Esophagus (tissue), 2 donors: ENCODE measurements around the gene ANKRD7. TPM values are rescaled to one million over a fixed set of nuclear protein-coding genes. Genes with fewer than 3 reads are reported as not detected.

Experiments
- H3K27ac ChIP-seq, 2 donors: one replicate each; pipeline ENCODE4 v1.5.1; 2013; ENCODE audit warnings: low read depth in 2 of 2, mild to moderate bottlenecking in 2 of 2, inconsistent platforms in 1 of 2, low read length in 1 of 2, moderate library complexity in 1 of 2
- H3K27me3 ChIP-seq, 2 donors: one replicate each; pipeline ENCODE4 v1.6.1; 2013; ENCODE audit warnings: low read length in 2 of 2, control low read depth in 1 of 2, mild to moderate bottlenecking in 1 of 2; ENCODE audit not compliant: insufficient read depth in 2 of 2, control insufficient read depth in 1 of 2
- H3K36me3 ChIP-seq, 2 donors: one replicate each; pipeline ENCODE4 v1.6.1; 2013; ENCODE audit warnings: low read length in 1 of 2; ENCODE audit not compliant: control insufficient read depth in 2 of 2, insufficient read depth in 2 of 2
- H3K4me1 ChIP-seq, 2 donors: one replicate each; pipeline ENCODE4 v1.6.1; 2013; ENCODE audit warnings: low read length in 1 of 2; ENCODE audit not compliant: control insufficient read depth in 2 of 2, insufficient read depth in 2 of 2
- H3K4me3 ChIP-seq, 2 donors: one replicate each; pipeline ENCODE4 v1.5.1; 2013; ENCODE audit warnings: low read length in 2 of 2, mild to moderate bottlenecking in 2 of 2, low read depth in 1 of 2, moderate library complexity in 1 of 2
- H3K9me3 ChIP-seq, 2 donors: one replicate each; pipeline ENCODE4 v1.6.1; 2013; ENCODE audit warnings: mild to moderate bottlenecking in 2 of 2, low read depth in 1 of 2, low read length in 1 of 2, moderate library complexity in 1 of 2; ENCODE audit not compliant: control insufficient read depth in 2 of 2, insufficient read depth in 1 of 2
- WGBS, 2 donors: extraction: QIAGEN DNeasy Blood & Tissue Kit; methylation state at CpG; one replicate each; pipeline ENCODE4 v1.1.7; 2013; 5-methylcytosine and 5-hydroxymethylcytosine counted together
- polyA plus RNA-seq, 2 donors: library from polyadenylated mRNA; stranded (reverse); fragments of 200-250 nt; gene quantifications; one replicate each; pipeline ENCODE4 v1.2.3, GENCODE V29; 2013
- donor health status: healthy with polysubstance abuse.
- donor health status: Bipolar disorder and iron deficiency.

The ANKRD7 gene
- polyA plus RNA-seq, 2 donors = 0.07 to 0.37 TPM

DNA sequence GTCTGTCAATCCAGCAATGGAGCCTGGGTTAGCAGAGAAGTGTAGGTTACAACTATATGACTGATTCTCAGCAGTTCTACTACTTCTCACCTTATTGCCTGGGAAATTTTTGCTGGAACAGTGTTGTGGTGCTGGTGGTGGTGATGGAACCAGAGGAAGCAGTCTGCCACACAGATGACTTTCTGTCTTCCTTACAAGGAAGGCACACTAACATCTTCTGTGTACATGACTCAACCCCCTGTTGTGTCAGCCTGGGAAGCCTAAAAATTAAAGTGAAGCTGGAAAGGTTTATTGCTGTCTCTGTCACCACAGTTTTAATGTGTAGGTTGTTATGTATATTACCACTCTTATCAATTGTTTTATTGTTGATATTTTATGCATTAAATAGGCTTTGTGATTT is 40.3 kb downstream of the ANKRD7 start:
- H3K4me3 ChIP-seq = no peak overlapping the region
- H3K9me3 ChIP-seq = no peaks in the 10 kb centered on the region
- H3K27me3 ChIP-seq = no peaks in the 10 kb centered on the region
- no peaks in the 10 kb centered on the region for H3K36me3 ChIP-seq
- H3K4me1 ChIP-seq = no peaks in the 10 kb centered on the region
- H3K27ac ChIP-seq = no peak overlapping the region

DNA sequence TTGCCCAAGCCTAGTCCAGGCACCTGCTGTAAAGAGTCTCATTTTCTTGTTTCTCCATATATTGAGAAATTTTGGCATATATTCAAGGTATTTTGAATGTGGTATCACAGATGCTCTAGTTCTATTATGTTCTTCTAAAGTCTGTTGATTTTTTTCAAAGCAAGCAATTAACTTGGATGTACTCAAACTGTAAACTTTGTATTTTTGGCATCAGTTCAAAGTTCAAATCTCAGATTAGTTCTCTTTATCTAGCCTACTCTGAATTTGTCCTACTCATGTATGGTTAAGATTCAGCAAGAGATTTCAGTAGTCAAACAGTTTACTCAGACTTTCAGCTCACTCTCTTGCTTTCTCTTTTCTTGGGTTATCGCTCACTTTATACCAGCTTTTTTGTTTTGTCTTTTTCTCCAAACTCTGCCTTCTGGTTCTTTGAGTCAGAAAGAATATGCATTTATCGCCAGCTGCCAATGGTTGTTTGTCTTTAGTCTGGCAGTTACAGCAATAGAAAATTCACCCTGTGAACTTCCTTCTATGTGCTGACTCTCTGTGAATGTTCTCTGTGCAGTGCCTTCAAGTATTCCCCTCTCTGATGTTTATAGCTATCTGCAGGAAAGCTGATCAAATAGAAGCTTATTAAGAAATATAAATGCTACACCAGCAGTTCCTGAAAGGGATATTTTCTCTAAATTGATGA is 56.0 kb downstream of the ANKRD7 start:
- Histone ChIP-seq H3K4me1 (no peaks in the 10 kb centered on the region), H3K4me3 (no peak overlapping the region), H3K36me3 (no peaks in the 10 kb centered on the region), H3K27ac (no peak overlapping the region), H3K9me3 (no peaks in the 10 kb centered on the region), H3K27me3 (no peaks in the 10 kb centered on the region)
- WGBS, 2 donors = 30 to 32% methylated on average over 2 of the region's 2 CpGs

DNA sequence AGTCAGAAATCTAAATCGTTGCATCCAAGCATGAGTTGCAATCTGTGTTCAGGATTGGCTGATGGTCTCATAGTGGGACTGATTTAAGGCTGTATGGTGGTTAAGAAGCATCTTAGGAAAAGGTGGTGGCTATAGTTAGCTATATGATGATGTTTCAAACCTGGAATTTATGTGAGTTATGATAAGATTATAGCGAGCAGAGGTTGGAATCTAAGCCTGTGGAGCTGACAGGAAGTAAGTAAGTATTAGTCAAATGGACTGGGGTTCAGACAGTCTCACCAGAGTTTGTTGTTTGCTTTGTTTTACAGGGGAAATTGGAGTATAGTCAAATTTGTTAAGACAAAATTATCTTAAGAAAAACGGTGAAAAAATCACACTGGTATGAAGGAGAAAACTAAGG is 56.7 kb downstream of the ANKRD7 start:
- Histone ChIP-seq H3K27ac (no peak overlapping the region), H3K27me3 (no peaks in the 10 kb centered on the region), H3K36me3 (no peaks in the 10 kb centered on the region), H3K4me3 (no peak overlapping the region), H3K4me1 (no peaks in the 10 kb centered on the region), H3K9me3 (peaks cover 0 to 1% of the 10 kb centered on the region in 2 donors)
- 47 to 55% methylated on average over 3 of the region's 3 CpGs for WGBS, 2 donors

DNA sequence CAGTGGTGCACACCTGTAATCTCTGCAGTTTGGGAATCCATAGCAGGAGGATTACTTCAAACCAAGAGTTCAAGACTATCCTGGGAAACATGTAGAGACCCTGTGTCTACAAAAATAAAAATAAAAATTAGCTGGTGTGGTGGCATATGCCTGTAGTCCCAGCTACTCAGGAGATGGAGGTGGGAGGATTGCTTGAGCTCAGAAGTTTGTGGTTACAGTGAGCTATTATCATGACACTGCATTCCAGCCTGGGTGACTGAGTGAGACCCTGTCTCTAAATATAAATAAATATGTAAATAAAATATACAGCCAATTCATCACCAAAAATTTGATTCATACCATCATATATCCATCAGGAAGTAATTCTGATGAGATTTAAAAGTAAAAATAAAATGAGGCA is 60.9 kb downstream of the ANKRD7 start:
- Histone ChIP-seq H3K4me1 (no peaks in the 10 kb centered on the region), H3K4me3 (no peak overlapping the region), H3K36me3 (no peaks in the 10 kb centered on the region), H3K9me3 (peaks cover 0 to 4% of the 10 kb centered on the region in 2 donors), H3K27ac (no peak overlapping the region), H3K27me3 (no peaks in the 10 kb centered on the region)

DNA sequence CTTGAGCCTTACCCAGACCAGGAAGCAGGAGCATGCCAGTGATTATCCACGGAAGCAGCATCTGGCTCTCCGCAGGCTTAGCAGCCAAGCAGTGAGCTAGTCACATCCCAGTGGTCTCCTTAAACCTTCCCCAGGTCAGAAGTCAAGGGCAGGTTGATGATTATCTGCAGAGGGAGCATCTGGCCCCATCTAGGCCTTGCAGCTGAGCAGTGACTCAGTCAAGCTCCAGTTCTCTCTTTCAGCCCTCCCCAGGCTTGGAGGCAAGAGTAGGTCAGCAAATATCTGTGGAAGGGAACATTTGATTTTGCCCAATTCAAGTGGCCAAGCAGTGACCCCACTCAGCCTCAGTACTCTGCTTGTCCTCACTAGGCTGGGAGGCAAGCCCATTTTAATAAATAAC is 61.6 kb downstream of the ANKRD7 start:
- no peaks in the 10 kb centered on the region for H3K4me1 ChIP-seq
- H3K27ac ChIP-seq = no peak overlapping the region
- H3K4me3 ChIP-seq = no peak overlapping the region
- no peaks in the 10 kb centered on the region for H3K27me3 ChIP-seq
- peaks cover 0 to 7% of the 10 kb centered on the region in 2 donors for H3K9me3 ChIP-seq
- H3K36me3 ChIP-seq = no peaks in the 10 kb centered on the region
- 90 to 94% methylated on average over 2 of the region's 2 CpGs for WGBS, 2 donors

DNA sequence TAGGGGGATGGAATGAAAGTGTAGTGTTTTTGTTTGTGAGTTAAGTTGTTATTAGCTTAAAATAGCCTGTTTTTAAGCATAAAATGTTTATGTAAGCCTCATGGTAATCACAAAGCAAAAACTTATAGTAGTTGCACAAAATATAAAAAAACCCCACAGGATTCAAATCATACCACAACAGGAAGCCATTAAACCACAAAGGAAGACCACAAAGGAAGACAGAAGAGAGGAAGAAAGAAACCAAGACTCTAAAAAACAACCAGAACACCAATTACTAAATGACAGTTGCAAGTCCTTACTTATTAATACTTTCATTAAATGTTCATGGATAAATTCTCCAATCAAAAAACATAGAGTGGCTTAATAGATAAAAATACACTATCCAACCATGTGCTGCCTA is 63.6 kb downstream of the ANKRD7 start:
- Histone ChIP-seq H3K4me3 (no peak overlapping the region), H3K4me1 (no peaks in the 10 kb centered on the region), H3K27ac (no peak overlapping the region), H3K27me3 (no peaks in the 10 kb centered on the region), H3K9me3 (peaks cover 0 to 7% of the 10 kb centered on the region in 2 donors), H3K36me3 (no peaks in the 10 kb centered on the region)

DNA sequence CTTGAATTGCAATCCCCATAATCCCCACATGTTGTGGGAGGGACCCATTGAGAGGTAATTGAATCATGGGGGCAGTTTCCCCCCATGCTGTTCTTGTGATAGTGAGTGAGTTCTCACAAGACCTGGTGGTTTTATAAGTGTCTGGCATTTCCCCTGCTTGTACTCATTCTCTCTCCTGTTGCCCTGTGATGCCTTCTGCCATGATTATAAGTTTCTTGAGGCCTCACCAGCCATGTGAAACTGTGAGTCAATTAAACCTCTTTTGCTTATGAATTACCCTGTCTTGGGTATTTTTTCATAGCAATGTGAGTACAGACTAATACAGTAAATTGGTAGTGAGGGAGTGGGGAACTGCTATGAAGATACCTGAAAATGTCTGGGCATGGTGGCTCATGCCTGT is 65.0 kb downstream of the ANKRD7 start:
- no peaks in the 10 kb centered on the region for H3K4me1 ChIP-seq
- no peaks in the 10 kb centered on the region for H3K36me3 ChIP-seq
- peaks cover 0 to 7% of the 10 kb centered on the region in 2 donors for H3K9me3 ChIP-seq
- H3K27me3 ChIP-seq = no peaks in the 10 kb centered on the region
- no peak overlapping the region for H3K4me3 ChIP-seq
- H3K27ac ChIP-seq = no peak overlapping the region

Other genes starting within 250 kb of the ANKRD7 start
- gene LSM8, start 40.5 kb upstream of the ANKRD7 start, polyA plus RNA-seq = 10 to 100 TPM; 21.5 to 25.6 TPM